Amniotic epithelial cell (primary cell): Measurements from ENCODE around the gene HSFX2.
A peak's percentile ranks its signal among the peaks of the same experiment; 100 is the strongest.
"Not testable (repeated sequence)": the region's sequence is repeated elsewhere in the genome, so short reads cannot be mapped to it uniquely, and the experiment has no call there.

Experiments used
- DNase-seq: peaks from one replicate; pipeline ENCODE4 v3.0.0-alpha.2; 2010; ENCODE audit warnings: low read depth

Gene HSFX2

DNA sequence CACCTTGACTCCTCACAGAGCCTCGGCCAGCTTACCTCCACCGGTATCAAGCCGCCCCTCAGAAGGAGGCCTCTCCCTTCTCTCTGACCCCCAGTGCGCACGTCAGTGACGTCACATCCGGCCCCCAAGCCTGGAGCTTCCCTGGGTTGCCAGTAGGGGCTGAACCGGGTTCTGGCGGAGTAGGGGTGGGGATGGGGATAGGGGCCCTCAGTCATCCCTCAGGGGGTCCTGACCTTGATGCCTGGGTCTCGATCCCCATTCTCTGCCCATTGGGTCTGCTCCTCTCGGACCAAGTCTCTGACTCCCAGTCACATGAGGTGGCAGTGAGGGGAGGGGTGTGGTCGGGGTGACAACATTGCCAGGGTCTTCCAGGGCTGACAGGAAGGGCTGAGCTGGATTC is 7.8 kb downstream of the HSFX2 start, which contains the start of gene MAGEA9B:
TSS of gene MAGEA9B (minus strand) at position 101 of the 400 bp plus-strand sequence. CDS start 4,280 bp downstream, outside the sequence.
- DNase-seq, result not testable (repeated sequence)

GRCh38 chrX:149585631-149586030 is 9.5 kb downstream of the HSFX2 start:
- DNase-seq, result not testable (repeated sequence)

- DNase-seq, result not testable (repeated sequence)
Observed at GRCh38 chrX:149573456-149573855, 21.7 kb downstream of the HSFX2 start.

DNA sequence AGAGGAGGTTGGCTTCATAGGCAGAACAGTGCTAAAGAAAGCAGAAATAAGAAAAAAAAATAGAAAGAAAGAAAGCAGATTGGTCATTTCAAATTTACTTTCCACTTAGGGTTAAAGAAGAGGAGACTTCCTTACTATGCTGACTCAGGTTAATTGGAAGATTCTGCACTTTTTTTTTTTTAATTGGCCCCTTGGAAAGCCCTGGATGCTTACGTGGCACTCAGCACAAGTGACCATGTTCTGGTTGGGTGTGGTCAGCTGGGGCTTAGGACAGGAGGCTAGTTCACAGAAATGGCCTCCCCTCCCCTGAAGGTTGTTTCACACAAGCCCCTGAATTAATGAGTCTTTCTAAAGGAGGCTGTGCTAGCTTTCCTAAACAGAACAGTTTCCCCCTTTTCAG is 22.4 kb downstream of the HSFX2 start:
- DNase-seq, result no peak

- DNase-seq, result no peak
Observed at GRCh38 chrX:149571770-149572169, 23.3 kb downstream of the HSFX2 start.

DNA sequence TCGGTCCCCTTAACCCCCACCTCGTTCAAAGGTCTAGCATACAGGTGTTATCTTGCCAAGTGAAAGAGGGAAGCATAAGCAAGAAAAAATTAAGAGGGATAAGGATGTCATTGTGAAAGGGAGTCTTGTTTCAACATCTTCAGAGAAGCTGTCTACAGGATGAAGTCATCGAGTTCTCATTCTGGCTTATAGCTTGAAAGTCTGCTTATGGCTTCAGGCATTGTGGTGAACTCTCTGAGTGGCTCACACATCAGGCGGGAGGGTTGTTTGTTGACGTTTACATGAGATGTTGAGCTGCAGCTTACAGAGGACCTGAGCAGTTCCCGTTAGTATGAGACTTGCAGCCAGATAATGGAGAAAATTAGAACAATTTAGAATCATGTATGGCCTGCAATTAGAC is 24.4 kb downstream of the HSFX2 start:
- DNase-seq, result peak; percentile 73

DNA sequence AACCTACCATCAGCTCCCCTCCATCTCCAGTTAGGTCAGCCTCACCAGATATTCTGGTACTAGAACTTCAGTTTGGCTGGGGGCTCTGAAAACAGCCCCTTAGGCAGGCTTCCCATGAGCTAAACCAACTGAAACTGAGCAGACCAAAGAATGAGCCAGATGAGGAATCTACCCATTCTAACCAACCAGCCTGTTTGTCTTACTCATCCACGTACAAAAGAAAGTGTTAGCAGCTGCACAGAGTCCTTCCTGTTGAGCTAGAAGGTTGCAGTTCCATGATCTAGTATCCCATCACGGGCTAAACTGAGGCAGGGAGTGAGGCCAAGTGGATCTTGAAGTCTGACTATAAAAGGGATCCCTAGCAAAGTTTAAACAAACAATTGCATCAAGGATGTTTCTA is 25.3 kb downstream of the HSFX2 start:
- DNase-seq, result no peak

DNA sequence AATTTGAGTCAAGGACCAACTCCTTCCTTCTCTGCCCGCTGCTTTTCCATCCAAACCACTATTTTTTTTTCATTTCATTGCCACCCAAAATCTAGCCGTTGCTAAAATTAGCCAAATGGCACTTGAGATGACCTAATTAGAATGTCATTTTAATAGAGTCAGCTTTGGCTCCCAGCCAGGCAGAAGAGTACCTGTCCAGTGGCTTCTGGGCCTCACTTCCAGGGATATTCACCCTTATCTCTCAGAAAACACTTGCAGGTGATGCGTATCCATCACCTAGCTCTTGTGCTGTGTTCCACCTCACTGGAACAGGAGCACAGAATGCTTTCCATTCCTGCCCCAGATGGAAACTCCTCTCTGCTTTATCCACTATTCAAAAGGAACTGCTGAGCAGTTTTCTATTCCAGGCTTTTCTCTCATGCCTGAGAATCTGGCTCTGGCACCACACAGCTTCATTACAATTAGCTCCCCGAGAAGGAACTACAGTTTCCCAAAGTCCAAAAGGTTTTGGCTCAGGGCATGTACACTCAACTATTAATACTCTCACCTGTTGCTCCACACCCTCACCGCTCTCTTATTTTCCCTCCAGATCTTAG is 26.3 kb downstream of the HSFX2 start:
- DNase-seq, result no peak

- no peak for DNase-seq
Observed at GRCh38 chrX:149567621-149568417, 27.3 kb downstream of the HSFX2 start.

GRCh38 chrX:149563359-149563758 is 31.8 kb downstream of the HSFX2 start:
- no peak for DNase-seq

DNA sequence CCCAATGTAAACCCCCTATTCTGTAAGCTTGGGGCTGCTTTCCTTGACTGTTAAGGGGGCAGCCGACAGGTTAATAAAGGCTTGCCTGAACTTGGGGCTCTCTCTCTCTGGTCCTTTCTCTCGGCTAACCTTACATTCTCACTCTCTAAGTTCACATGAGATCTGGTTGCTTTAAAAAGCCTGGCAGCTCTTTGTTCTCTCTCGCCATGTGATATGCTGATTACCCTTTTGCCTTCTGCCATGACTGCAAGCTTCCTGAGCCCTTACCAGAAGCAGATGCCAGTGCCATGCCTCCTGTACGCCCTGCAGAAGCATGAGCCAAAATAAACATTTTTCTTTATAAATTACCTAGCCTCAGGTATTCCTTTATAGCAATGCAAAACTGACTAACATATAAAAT is 39.9 kb downstream of the HSFX2 start:
- not testable (repeated sequence) for DNase-seq

DNA sequence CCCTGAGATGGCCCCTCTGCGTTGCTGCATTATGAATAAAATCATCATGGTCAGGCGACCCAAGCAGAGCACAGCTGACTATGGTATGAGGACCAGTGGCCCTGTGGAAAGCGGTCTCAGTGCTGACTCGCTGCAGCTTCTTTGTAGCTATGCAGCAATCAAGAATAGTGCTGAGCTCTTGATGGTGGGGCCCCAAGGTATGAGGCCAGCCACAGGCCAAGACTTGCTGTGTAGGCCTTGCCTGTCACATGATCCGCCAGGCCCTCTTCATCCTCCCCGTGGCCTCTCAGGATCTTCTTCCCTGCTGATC is 43.2 kb downstream of the HSFX2 start:
- not testable (repeated sequence) for DNase-seq

GRCh38 chrX:149551245-149551938 is 43.7 kb downstream of the HSFX2 start:
- not testable (repeated sequence) for DNase-seq

- not testable (repeated sequence) for DNase-seq
Observed at GRCh38 chrX:149550454-149550853, 44.7 kb downstream of the HSFX2 start.

DNA sequence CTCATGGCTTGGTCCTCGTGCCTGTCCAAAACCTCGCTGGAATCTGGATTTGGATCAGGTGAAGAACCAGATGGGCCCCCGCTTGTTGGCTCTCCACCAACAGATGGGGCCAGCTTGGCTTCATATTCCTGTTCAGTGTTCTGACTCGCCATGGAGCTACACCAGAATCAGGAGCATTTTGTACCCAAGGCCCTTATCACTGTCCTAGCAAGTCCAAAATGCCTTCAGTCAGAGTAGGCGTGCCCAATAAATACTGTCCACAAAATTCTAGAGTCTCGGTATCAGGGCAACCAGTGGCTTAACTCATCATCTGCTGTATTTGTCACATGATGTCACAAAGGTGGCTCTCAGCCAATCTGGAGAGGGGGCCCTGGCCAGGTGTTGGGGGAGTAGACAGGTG is 45.4 kb downstream of the HSFX2 start, which contains the start of gene HSFX3:
TSS of gene HSFX3 (minus strand) at position 224 of the 400 bp plus-strand sequence. CDS start at position 152, 72 bp downstream.
- DNase-seq, result not testable (repeated sequence)

GRCh38 chrX:149547782-149548181 is 47.3 kb downstream of the HSFX2 start:
- not testable (repeated sequence) for DNase-seq

GRCh38 chrX:149546962-149547361 is 48.2 kb downstream of the HSFX2 start:
- DNase-seq, result not testable (repeated sequence)

GRCh38 chrX:149545545-149546543 is 49.3 kb downstream of the HSFX2 start:
- DNase-seq, result not testable (repeated sequence)
